Measurements from ENCODE around the gene SLC35D2. TPM values are rescaled to one million over a fixed set of nuclear protein-coding genes. Genes with fewer than 3 reads are reported as not detected.

SLC35D2 gene
- total RNA-seq, 3 donors from 2014 or later = 53.5 to 112 (median 82.8) TPM

GRCh38 chr9:96386157-96386556, 2.6 kb upstream of the SLC35D2 start:
- H3K9me3 ChIP-seq = no peaks in the 10 kb centered on the region
- no peak for DNase-seq
- peaks cover 44% of the 10 kb centered on the region for H3K4me1 ChIP-seq (ENCODE audit: low read depth)
- no peak for TF ChIP-seq CTCF (IDR thresholded peaks at IDR 0.05)
- intact Hi-C loops (cut with DNase I, micrococcal nuclease) = no loop called here
- H3K4me3 ChIP-seq = no peak overlapping the region
- H3K36me3 ChIP-seq (ENCODE audit: low read depth) = no peaks in the 10 kb centered on the region
- no peak for ATAC-seq

GRCh38 chr9:96382839-96383164, 709 bp downstream of the SLC35D2 start:
- DNase-seq (no peak), ATAC-seq (no peak)
- Histone ChIP-seq H3K36me3 (ENCODE audit: low read depth) (no peaks in the 10 kb centered on the region), H3K4me3 (peak overlapping the region; percentile 52), H3K9me3 (no peaks in the 10 kb centered on the region), H3K4me1 (ENCODE audit: low read depth) (peaks cover 49% of the 10 kb centered on the region)
- intact Hi-C loops (cut with DNase I, micrococcal nuclease) = no loop called here
- TF ChIP-seq CTCF (IDR thresholded peaks at IDR 0.05) = no peak

- H3K4me1 ChIP-seq (ENCODE audit: low read depth) = peaks cover 56% of the 10 kb centered on the region
- ATAC-seq (peak; percentile 17), DNase-seq (no peak)
- H3K36me3 ChIP-seq (ENCODE audit: low read depth) = no peaks in the 10 kb centered on the region
- intact Hi-C loops (cut with DNase I, micrococcal nuclease) = no loop called here
- no peak overlapping the region for H3K4me3 ChIP-seq
- no peaks in the 10 kb centered on the region for H3K9me3 ChIP-seq
- TF ChIP-seq CTCF (IDR thresholded peaks at IDR 0.05) = no peak
Measured at GRCh38 chr9:96382175-96382574, 1.3 kb downstream of the SLC35D2 start.

GRCh38 chr9:96381696-96382095, 1.8 kb downstream of the SLC35D2 start:
- TF ChIP-seq CTCF (IDR thresholded peaks at IDR 0.05) = no peak
- DNase-seq (no peak), ATAC-seq (no peak)
- intact Hi-C loops (cut with DNase I, micrococcal nuclease) = no loop called here
- Histone ChIP-seq H3K9me3 (no peaks in the 10 kb centered on the region), H3K36me3 (ENCODE audit: low read depth) (no peaks in the 10 kb centered on the region), H3K4me3 (no peak overlapping the region), H3K4me1 (ENCODE audit: low read depth) (peaks cover 58% of the 10 kb centered on the region)

- no peaks in the 10 kb centered on the region for H3K9me3 ChIP-seq
- H3K36me3 ChIP-seq (ENCODE audit: low read depth) = no peaks in the 10 kb centered on the region
- intact Hi-C loops (cut with DNase I, micrococcal nuclease) = no loop called here
- H3K4me1 ChIP-seq (ENCODE audit: low read depth) = peaks cover 52% of the 10 kb centered on the region
- DNase-seq = no peak
- no peak for ATAC-seq
- no peak overlapping the region for H3K4me3 ChIP-seq
- TF ChIP-seq CTCF (IDR thresholded peaks at IDR 0.05) = no peak
Measured at GRCh38 chr9:96381125-96381524, 2.4 kb downstream of the SLC35D2 start.

- TF ChIP-seq CTCF (IDR thresholded peaks at IDR 0.05) = no peak
- Histone ChIP-seq H3K4me1 (ENCODE audit: low read depth) (peaks cover 43% of the 10 kb centered on the region), H3K9me3 (no peaks in the 10 kb centered on the region), H3K4me3 (no peak overlapping the region), H3K36me3 (ENCODE audit: low read depth) (no peaks in the 10 kb centered on the region)
- ATAC-seq (no peak), DNase-seq (no peak)
- intact Hi-C loops (cut with DNase I, micrococcal nuclease) = no loop called here
Measured at GRCh38 chr9:96379461-96379860, 4.0 kb downstream of the SLC35D2 start.

Data from mucosa of descending colon (tissue), 3 donors.